Stimulated activated CD4-positive, alpha-beta T cell treated with anti-CD3 and anti-CD28 coated beads, Interleukin-1b, Interleukin-23, amount 100 ng/mL, for 4 hours (primary cell): Measurements from ENCODE around the gene ZNF281.
"Not testable (repeated sequence)": the region's sequence is repeated elsewhere in the genome, so short reads cannot be mapped to it uniquely, and the experiment has no call there.

Experiments used
- DNase-seq, 2 donors: peaks; one replicate each; pipeline ENCODE4 v3.0.0-alpha.2; 2020; ENCODE audit warnings: low read depth in 2 of 2

Gene ZNF281

GRCh38 chr1:200364091-200364759 lies 45.6 kb downstream of the ZNF281 start:
- no peak for DNase-seq

- no peak for DNase-seq
These were observed 46.4 kb downstream of the ZNF281 start for GRCh38 chr1:200363264-200363933.

- DNase-seq = no peak
These were observed 47.4 kb downstream of the ZNF281 start for GRCh38 chr1:200362421-200362820.

- DNase-seq = no peak
These were observed 50.1 kb downstream of the ZNF281 start for GRCh38 chr1:200359610-200360163.

GRCh38 chr1:200357925-200358324 lies 51.9 kb downstream of the ZNF281 start:
- DNase-seq = not testable (repeated sequence)

GRCh38 chr1:200355801-200356200 lies 54.0 kb downstream of the ZNF281 start:
- no peak for DNase-seq
